Stomach (tissue), 9 donors: ENCODE data around the gene RER1. TPM values are rescaled to one million over a fixed set of nuclear protein-coding genes. Genes with fewer than 3 reads are reported as not detected.
"Not testable (repeated sequence)": the region's sequence is repeated elsewhere in the genome, so short reads cannot be mapped to it uniquely, and the experiment has no call there.

Experiments used
- DNase-seq, 2 donors: peaks; one replicate each; pipeline versions ENCODE4 v3.0.0 to v3.0.0-alpha.2; 2013 to 2019
- H3K27ac ChIP-seq, 5 donors: fragments of 200-600 bp in 4 of 5; sonication (generic) in 4 of 5; one replicate each; pipeline ENCODE4 v1.5.1; 2013 to 2019; ENCODE audit warnings: mild to moderate bottlenecking in 1 of 5, moderate library complexity in 1 of 5
- H3K27me3 ChIP-seq, 3 donors: fragments of 200-600 bp; sonication (generic); one replicate each; pipeline ENCODE4 v1.5.1; 2017 to 2019; ENCODE audit warnings: mixed run types in 1 of 3
- H3K36me3 ChIP-seq, 4 donors: fragments of 200-600 bp; sonication (generic); 1 replicate in 3 of 4; 2 replicates in 1 of 4; pipeline ENCODE4 v1.5.1; 2016 to 2019
- H3K4me1 ChIP-seq, 4 donors: fragments of 200-600 bp; sonication (generic); one replicate each; pipeline ENCODE4 v1.5.1; 2016 to 2019
- H3K4me3 ChIP-seq, 4 donors: fragments of 200-600 bp; sonication (generic) in 3 of 4; one replicate each; pipeline ENCODE4 v1.5.1; 2016 to 2019; ENCODE audit warnings: mild to moderate bottlenecking in 1 of 4
- H3K9me3 ChIP-seq, 4 donors: fragments of 200-600 bp; sonication (generic); one replicate each; pipeline ENCODE4 v1.5.1; 2016 to 2019
- EP300 ChIP-seq: sonication (generic); formaldehyde crosslinking; IDR thresholded peaks from one replicate; pipeline ENCODE4 v1.6.1; 2017; ENCODE audit warnings: antibody characterized with exemption
- POLR2A ChIP-seq, 4 donors: fragments of 450-650 bp; IDR thresholded peaks; one replicate each; pipeline ENCODE4 v1.6.1; 2016; ENCODE audit warnings: antibody characterized with exemption in 4 of 4, control low read depth in 2 of 4, mild to moderate bottlenecking in 1 of 4, moderate library complexity in 1 of 4
- POLR2AphosphoS5 ChIP-seq, 3 donors: sonication (generic); formaldehyde crosslinking; IDR thresholded peaks; one replicate each; pipeline ENCODE4 v1.6.1; 2016; ENCODE audit warnings: antibody characterized with exemption in 3 of 3
- WGBS, 5 donors: extraction: QIAGEN DNeasy Blood & Tissue Kit in 3 of 5; methylation state at CpG; one replicate each; pipeline versions ENCODE4 v1.1.5 to v1.1.7; 2013 to 2018; 5-methylcytosine and 5-hydroxymethylcytosine counted together
- intact Hi-C: fragments of 100-400 bp; cut with DNase I; formaldehyde crosslinking; loops from one replicate; pipeline ENCODE4 v1.15.1; 2023; ENCODE audit warnings: low total_unique reads
- polyA plus RNA-seq, 3 donors: library from polyadenylated mRNA; stranded (reverse); fragments of 200-250 nt; gene quantifications; one replicate each; pipeline ENCODE4 v1.2.3, GENCODE V29; 2013
- total RNA-seq, 5 donors: library from RNA; depleted of rRNA; stranded (reverse); fragments of >200 nt; gene quantifications; one replicate each; pipeline versions ENCODE4 v1.1.0 to v1.2.3, GENCODE V29; 2014 to 2016
- TF ChIP-seq, protein P1 (sequence below), 7 experiments: fragments of 450-650 bp in 4 of 7; fragments of 200-600 bp in 3 of 7; sonication (generic) in 3 of 7; IDR thresholded peaks; one replicate each; pipeline ENCODE4 v1.5.1; 2016 to 2019; ENCODE audit warnings: antibody characterized with exemption in 7 of 7, control low read depth in 2 of 7, mild to moderate bottlenecking in 1 of 7
- donor health status: healthy with polysubstance abuse.
- donor health status: Bipolar disorder and iron deficiency.
- donor health status: healthy.

The RER1 gene
- total and polyA plus RNA-seq, 8 donors: 38.2 to 73.6 (median 66.7) TPM

DNA sequence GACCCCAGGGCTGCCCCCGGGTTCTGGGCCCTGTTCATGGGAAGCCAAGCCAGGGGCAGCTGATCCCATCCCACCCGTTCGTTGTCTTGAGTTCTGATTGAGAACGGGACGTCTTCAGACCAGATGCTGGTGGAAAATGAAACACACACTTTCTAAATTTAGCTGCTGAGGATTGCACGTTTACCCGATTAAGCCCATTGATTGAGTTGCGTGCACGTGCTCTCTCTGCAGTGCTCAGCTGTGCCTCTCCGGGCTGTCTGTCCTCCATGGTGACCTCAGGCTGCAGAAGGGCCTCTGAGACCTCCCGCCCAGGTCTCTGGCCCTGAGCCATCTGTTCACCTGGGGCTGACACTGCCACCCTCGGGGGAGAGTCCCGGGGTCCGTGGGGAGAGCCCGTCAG is 47.7 kb downstream of the RER1 start:
- intact Hi-C loops: loop anchor here (10.0 kb wide), 1 partner anchor 175 kb away; no protein-coding TSS in a partner anchor
- Histone ChIP-seq H3K36me3 (no peaks in the 10 kb centered on the region), H3K4me1 (peaks cover 0 to 12% (median 7%) of the 10 kb centered on the region in 4 donors), H3K4me3 (no peak overlapping the region), H3K27ac (no peak overlapping the region), H3K27me3 (peaks cover 13 to 90% (median 38%) of the 10 kb centered on the region in 3 donors), H3K9me3 (no peaks in the 10 kb centered on the region)
- no peak for DNase-seq
- TF ChIP-seq POLR2A (IDR thresholded peaks at IDR 0.05): no peak
- TF ChIP-seq EP300: no peak
- TF ChIP-seq, protein P1, sequence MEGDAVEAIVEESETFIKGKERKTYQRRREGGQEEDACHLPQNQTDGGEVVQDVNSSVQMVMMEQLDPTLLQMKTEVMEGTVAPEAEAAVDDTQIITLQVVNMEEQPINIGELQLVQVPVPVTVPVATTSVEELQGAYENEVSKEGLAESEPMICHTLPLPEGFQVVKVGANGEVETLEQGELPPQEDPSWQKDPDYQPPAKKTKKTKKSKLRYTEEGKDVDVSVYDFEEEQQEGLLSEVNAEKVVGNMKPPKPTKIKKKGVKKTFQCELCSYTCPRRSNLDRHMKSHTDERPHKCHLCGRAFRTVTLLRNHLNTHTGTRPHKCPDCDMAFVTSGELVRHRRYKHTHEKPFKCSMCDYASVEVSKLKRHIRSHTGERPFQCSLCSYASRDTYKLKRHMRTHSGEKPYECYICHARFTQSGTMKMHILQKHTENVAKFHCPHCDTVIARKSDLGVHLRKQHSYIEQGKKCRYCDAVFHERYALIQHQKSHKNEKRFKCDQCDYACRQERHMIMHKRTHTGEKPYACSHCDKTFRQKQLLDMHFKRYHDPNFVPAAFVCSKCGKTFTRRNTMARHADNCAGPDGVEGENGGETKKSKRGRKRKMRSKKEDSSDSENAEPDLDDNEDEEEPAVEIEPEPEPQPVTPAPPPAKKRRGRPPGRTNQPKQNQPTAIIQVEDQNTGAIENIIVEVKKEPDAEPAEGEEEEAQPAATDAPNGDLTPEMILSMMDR (IDR thresholded peaks at IDR 0.05): no peak
- no peak for TF ChIP-seq POLR2AphosphoS5 (IDR thresholded peaks at IDR 0.05)
- 53 to 81% (median 76%) methylated on average over 10 to 15 of the region's 15 CpGs for WGBS, 5 donors

DNA sequence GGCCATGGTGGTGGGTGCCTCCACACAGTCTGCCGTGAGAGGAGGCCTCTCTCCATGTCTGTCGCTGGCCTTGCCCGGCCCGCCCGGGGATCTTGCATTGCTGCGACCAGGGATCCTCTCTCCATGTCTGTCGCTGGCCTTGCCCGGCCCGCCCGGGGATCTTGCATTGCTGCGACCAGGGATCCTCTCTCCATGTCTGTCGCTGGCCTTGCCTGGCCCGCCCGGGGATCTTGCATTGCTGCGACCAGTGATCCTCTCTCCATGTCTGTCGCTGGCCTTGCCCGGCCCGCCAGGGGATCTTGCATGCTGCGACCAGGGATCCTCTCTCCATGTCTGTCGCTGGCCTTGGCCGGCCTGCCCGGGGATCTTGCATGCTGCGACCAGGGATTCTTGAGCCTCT is 48.7 kb downstream of the RER1 start:
- H3K27ac ChIP-seq, H3K36me3 ChIP-seq, H3K9me3 ChIP-seq, H3K4me3 ChIP-seq, intact Hi-C loops: not testable (repeated sequence)
- WGBS, 5 donors: 91 to 95% (median 92%) methylated on average over 10 to 23 of the region's 23 CpGs
- H3K4me1 ChIP-seq: peaks cover 0 to 12% (median 7%) of the 10 kb centered on the region in 4 donors
- peaks cover 13 to 90% (median 36%) of the 10 kb centered on the region in 3 donors for H3K27me3 ChIP-seq
- DNase-seq: peak in 1 of 2 donors; percentile 27

DNA sequence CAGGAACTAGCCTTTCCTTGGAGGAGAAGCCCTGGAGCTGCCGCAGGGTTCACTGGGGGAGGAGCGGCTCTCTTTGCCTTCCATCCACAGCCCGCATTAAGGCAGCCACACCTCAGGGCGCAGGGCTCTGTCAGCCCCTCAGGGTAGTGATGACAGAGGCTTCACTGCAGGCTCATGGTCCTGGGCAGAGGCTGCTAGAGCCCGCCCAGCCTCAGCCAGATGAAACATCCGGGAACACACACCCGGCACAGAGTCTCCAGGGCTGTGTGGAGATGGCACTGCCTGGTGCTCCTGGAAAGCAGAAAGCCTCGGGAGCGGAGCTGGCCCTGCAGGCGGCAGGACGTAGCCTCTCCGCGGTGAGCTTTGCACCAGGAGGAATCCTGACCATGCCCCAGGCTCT is 50.1 kb downstream of the RER1 start:
- peaks cover 13 to 95% (median 42%) of the 10 kb centered on the region in 3 donors for H3K27me3 ChIP-seq
- no peak overlapping the region for H3K4me3 ChIP-seq
- H3K36me3 ChIP-seq: no peaks in the 10 kb centered on the region
- intact Hi-C loops: no loop called here
- no peak for DNase-seq
- TF ChIP-seq EP300 (no peak), POLR2A (IDR thresholded peaks at IDR 0.05) (no peak), POLR2AphosphoS5 (IDR thresholded peaks at IDR 0.05) (no peak)
- TF ChIP-seq, protein P1 (IDR thresholded peaks at IDR 0.05): no peak
- H3K27ac ChIP-seq: no peak overlapping the region
- no peaks in the 10 kb centered on the region for H3K9me3 ChIP-seq
- 59 to 70% (median 67%) methylated on average over 6 to 13 of the region's 13 CpGs for WGBS, 5 donors
- peaks cover 0 to 12% (median 7%) of the 10 kb centered on the region in 4 donors for H3K4me1 ChIP-seq

DNA sequence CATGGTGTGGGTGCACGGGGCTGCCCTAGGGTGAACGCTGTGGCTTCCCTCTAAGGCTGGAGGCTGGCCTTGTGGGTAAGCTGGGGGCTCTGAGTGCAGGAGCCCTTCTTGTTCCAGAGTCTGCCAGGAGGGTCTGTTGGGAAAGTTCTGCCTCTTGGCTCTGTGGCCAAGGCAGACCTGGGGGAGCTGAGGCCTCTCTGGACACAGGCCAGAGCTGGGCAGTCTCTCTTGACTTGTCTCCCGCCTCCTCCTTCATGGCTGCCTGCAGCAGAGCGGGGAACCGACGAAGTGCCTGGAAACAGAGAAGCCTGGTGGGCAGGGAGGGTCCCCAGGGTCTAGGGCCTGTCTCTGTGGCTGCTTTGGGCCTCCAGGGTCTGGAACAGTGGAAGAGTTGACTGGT is 51.0 kb downstream of the RER1 start:
- no peaks in the 10 kb centered on the region for H3K36me3 ChIP-seq
- H3K4me3 ChIP-seq: no peak overlapping the region
- DNase-seq: peak in 1 of 2 donors; percentile 43
- H3K27ac ChIP-seq: no peak overlapping the region
- no peaks in the 10 kb centered on the region for H3K9me3 ChIP-seq
- WGBS, 5 donors: 58 to 69% (median 64%) methylated on average over 6 of the region's 6 CpGs; no CpG with 5 or more reads in 1 of the 5 donors
- peaks cover 13 to 98% (median 45%) of the 10 kb centered on the region in 3 donors for H3K27me3 ChIP-seq
- TF ChIP-seq POLR2A (IDR thresholded peaks at IDR 0.05) (no peak), POLR2AphosphoS5 (IDR thresholded peaks at IDR 0.05) (no peak), EP300 (no peak)
- TF ChIP-seq, protein P1 (IDR thresholded peaks at IDR 0.05): no peak
- intact Hi-C loops: no loop called here
- peaks cover 0 to 12% (median 7%) of the 10 kb centered on the region in 4 donors for H3K4me1 ChIP-seq
